K562 (cell line): ENCODE data around the gene BDH2. TPM values are rescaled to one million over a fixed set of nuclear protein-coding genes. Genes with fewer than 3 reads are reported as not detected.

ENCODE experiments used
- ATAC-seq: fragments of 200-7000 bp; cut with Tn5 transposase; 3 replicates; pipeline ENCODE4 v1.9.1; 2020; ENCODE audit warnings: moderate library complexity
- BruUV-seq: library from RNA; stranded (reverse); fragments of 400-500 nt; replicated peaks from 2 replicates; lab custom pipeline; 2021; lab: Mats Ljungman, UMichigan
- CTCF ChIA-PET: fragments of 300-600 bp; formaldehyde crosslinking; extraction: SDS; loops from one replicate; lab custom pipeline; 2021; ENCODE audit warnings: low intra/inter-chr PET ratio; lab: Yijun Ruan, JAX
- POLR2A ChIA-PET: fragments of 300-600, 350-650 bp; sonication (Branson Sonifier 250); formaldehyde crosslinking; extraction: SDS; loops from one replicate; lab custom pipeline; 2021; ENCODE audit warnings: antibody characterized with exemption, inconsistent platforms; lab: Yijun Ruan, JAX
- DNase-seq, 4 experiments: peaks; one replicate each; pipeline versions ENCODE4 v3.0.0 to v3.0.0-alpha.2; 2011 to 2018; ENCODE audit warnings: low spot score in 3 of 4, mixed read lengths in 3 of 4; ENCODE audit errors: extremely low read depth in 1 of 4
- FAIRE-seq: peaks from 2 replicates; lab custom pipeline; 2011; peaks lifted over from hg19 to GRCh38; lab: Jason Lieb, UNC
- H2AFZ ChIP-seq: 2 replicates; pipeline ENCODE4 v1.6.0; 2011; ENCODE audit warnings: low read depth, low read length, control low read depth, inconsistent platforms
- H3K27ac ChIP-seq: fragments of 200-600 bp; 3 replicates; pipeline ENCODE4 v1.8.0; 2011; ENCODE audit warnings: low read depth, mild to moderate bottlenecking, control low read depth, inconsistent platforms, low read length, moderate library complexity, mixed read lengths; ENCODE audit errors: extremely low read depth
- H3K27me3 ChIP-seq, 2 experiments: fragments of 300-600 bp in 1 of 2; 2 replicates in 1 of 2; 3 replicates in 1 of 2; pipeline versions ENCODE4 v1.6.0 to v1.8.0; 2011; ENCODE audit warnings: inconsistent platforms in 2 of 2, low read length in 2 of 2, mild to moderate bottlenecking in 1 of 2, mixed read lengths in 1 of 2, moderate library complexity in 1 of 2; ENCODE audit not compliant: control insufficient read depth in 2 of 2, insufficient read depth in 2 of 2
- H3K36me3 ChIP-seq: fragments of 300-600 bp; 3 replicates; pipeline ENCODE4 v1.8.0; 2011; ENCODE audit warnings: mild to moderate bottlenecking, low read length, inconsistent platforms; ENCODE audit not compliant: control insufficient read depth, insufficient read depth
- H3K4me1 ChIP-seq, 2 experiments: fragments of 200-600 bp in 1 of 2; replicated peaks in 1 of 2; 2 replicates in 1 of 2; 3 replicates in 1 of 2; pipeline versions ENCODE4 v1.5.1 to v1.8.0; 2011; ENCODE audit warnings: inconsistent platforms in 2 of 2, low read length in 2 of 2, mild to moderate bottlenecking in 1 of 2, mixed read lengths in 1 of 2, moderate library complexity in 1 of 2; ENCODE audit not compliant: control insufficient read depth in 2 of 2, insufficient read depth in 2 of 2
- H3K4me2 ChIP-seq: 2 replicates; pipeline ENCODE4 v1.6.1; 2011; ENCODE audit warnings: low read length, control low read depth, inconsistent platforms, mixed read lengths; ENCODE audit not compliant: insufficient read depth
- H3K4me3 ChIP-seq: fragments of 200-600 bp; sonication (generic), shearing (Covaris generic); 2 replicates; pipeline ENCODE4 v1.5.1; 2016; ENCODE audit warnings: control low read depth, inconsistent platforms
- H3K79me2 ChIP-seq: fragments of 200-600 bp; 3 replicates; pipeline ENCODE4 v1.8.0; 2011; ENCODE audit warnings: low read length, inconsistent platforms; ENCODE audit not compliant: control insufficient read depth, insufficient read depth
- H3K9ac ChIP-seq, 2 experiments: 2 replicates each; pipeline versions ENCODE4 v1.6.0 to v1.6.1; 2011; ENCODE audit warnings: low read depth in 2 of 2, low read length in 2 of 2, control low read depth in 1 of 2, inconsistent platforms in 1 of 2, mild to moderate bottlenecking in 1 of 2, mixed read lengths in 1 of 2; ENCODE audit not compliant: insufficient read depth in 1 of 2
- H3K9me1 ChIP-seq: one replicate; pipeline ENCODE4 v1.6.0; 2011; ENCODE audit warnings: inconsistent platforms, mild to moderate bottlenecking, low read length, moderate library complexity; ENCODE audit not compliant: control insufficient read depth, insufficient read depth
- H3K9me3 ChIP-seq: replicated peaks from 2 replicates; pipeline ENCODE4 v1.5.1; 2011; ENCODE audit warnings: low read depth, low read length, inconsistent platforms; ENCODE audit not compliant: control insufficient read depth, insufficient read depth
- H4K20me1 ChIP-seq: replicated peaks from 2 replicates; pipeline ENCODE4 v1.6.1; 2011; ENCODE audit warnings: low read length, inconsistent platforms, mixed read lengths; ENCODE audit not compliant: control insufficient read depth, insufficient read depth
- KAT8 ChIP-seq: fragments of 450-650 bp; IDR thresholded peaks from 2 replicates; pipeline ENCODE4 v1.6.1; 2016; ENCODE audit warnings: low read depth, mild to moderate bottlenecking
- KLF16 ChIP-seq: IDR thresholded peaks from 2 replicates; pipeline ENCODE4 v1.6.1; 2016; ENCODE audit warnings: antibody characterized with exemption
- MEF2D ChIP-seq: conservative IDR thresholded peaks from 2 replicates; pipeline ENCODE4 v1.6.1; 2016; ENCODE audit warnings: low read depth, missing genetic modification characterization, missing compliant biosample characterization
- MEIS2 ChIP-seq: fragments of 450-650 bp; IDR thresholded peaks from 2 replicates; pipeline ENCODE4 v1.6.1; 2014; ENCODE audit warnings: mild to moderate bottlenecking; ENCODE audit not compliant: partially characterized antibody
- SIN3B ChIP-seq: fragments of 450-650 bp; IDR thresholded peaks from 2 replicates; pipeline ENCODE4 v1.6.1; 2017; ENCODE audit warnings: low read depth, mild to moderate bottlenecking, moderate library complexity
- TRIM28 ChIP-seq: fragments of 450-650 bp; IDR thresholded peaks from 2 replicates; pipeline ENCODE4 v1.6.1; 2017
- ZBTB8A ChIP-seq: fragments of 450-650 bp; IDR thresholded peaks from 2 replicates; pipeline ENCODE4 v1.6.1; 2018; ENCODE audit warnings: mild to moderate bottlenecking, moderate library complexity; ENCODE audit not compliant: partially characterized antibody
- ZNF354B ChIP-seq: fragments of 250-450 bp; sonication (Bioruptor Pico); IDR thresholded peaks from 2 replicates; pipeline ENCODE4 v1.4.0; 2020
- ZNF436 ChIP-seq: fragments of 250-450, 450-650 bp; sonication (Bioruptor Pico); formaldehyde crosslinking; IDR thresholded peaks from 2 replicates; pipeline ENCODE4 v1.7.0; 2020; ENCODE audit warnings: mild to moderate bottlenecking
- WGBS: fragments of 100-300 bp; shearing (Covaris generic); methylation state at CpG from one replicate; pipeline ENCODE4 v1.1.6; 2016; ENCODE audit warnings: low coverage, mixed read lengths; ENCODE audit not compliant: insufficient coverage; ENCODE audit errors: missing lambda C conversion rate; 5-methylcytosine and 5-hydroxymethylcytosine counted together
- in situ Hi-C: fragments of 300-500 bp; cut with MboI; formaldehyde crosslinking; loops from 4 replicates; pipeline ENCODE4 v1.15.0; 2018; ENCODE audit warnings: inconsistent platforms, mixed read lengths
- intact Hi-C: fragments of 100-400 bp; cut with micrococcal nuclease; formaldehyde crosslinking; loops from 2 replicates; pipeline ENCODE4 v1.14.2; 2022
- polyA plus RNA-seq, 8 experiments: library from polyadenylated mRNA; depleted of rRNA in 4 of 8; stranded (reverse) in 5 of 8; unstranded in 3 of 8; fragments of >200 nt; fragmentation: Nextera tagmentation in 2 of 8; fragmentation: Illumina TruSeq in 1 of 8; extraction: Ambion mirVana in 2 of 8; extraction: Trizol in 1 of 8; gene quantifications; 2 replicates each; pipeline versions ENCODE4 v1.2.1 to v1.2.3, GENCODE V29; 2011 to 2014; ENCODE audit warnings: inconsistent platforms in 1 of 8, missing spikeins in 1 of 8
- total RNA-seq, 7 experiments: library from RNA; depleted of rRNA in 6 of 7; stranded (reverse); fragments of >200 nt in 6 of 7; fragmentation: Illumina TruSeq in 2 of 7; extraction: Trizol in 2 of 7; gene quantifications; 2 replicates each; pipeline versions ENCODE4 v1.2.1 to v1.2.3, GENCODE V29; 2011 to 2021; ENCODE audit warnings: low replicate concordance in 1 of 7
- TF ChIP-seq, protein P1 (sequence below): fragments of 450-650 bp; IDR thresholded peaks from 2 replicates; pipeline ENCODE4 v1.6.1; 2016; ENCODE audit warnings: borderline replicate concordance
- TF ChIP-seq, protein P2 (sequence below): sonication (generic); formaldehyde crosslinking; IDR thresholded peaks from 2 replicates; pipeline ENCODE4 v1.8.0; 2023; ENCODE audit warnings: missing genetic modification reagents, mild to moderate bottlenecking, borderline replicate concordance

Gene BDH2
- total and polyA plus RNA-seq, 9 of the 15 experiments (the other 6 are each of a cell fraction or from before 2014, with no cell fraction given), result 4.9 to 17.9 (median 9.1) TPM

GRCh38 chr4:103052779-103053178, 46.9 kb downstream of the BDH2 start:
- POLR2A ChIA-PET, result no interaction called here
- CTCF ChIA-PET, result no interaction called here
- H3K27me3 ChIP-seq, result no peaks in the 10 kb centered on the region
- no peaks in the 10 kb centered on the region for H3K9me3 ChIP-seq
- 25% methylated on average over 3 of the region's 3 CpGs for WGBS
- no peak overlapping the region for H3K9ac ChIP-seq
- no peak overlapping the region for H2AFZ ChIP-seq
- H3K4me3 ChIP-seq, result no peak overlapping the region
- H3K9me1 ChIP-seq, result no peaks in the 10 kb centered on the region
- TF ChIP-seq ZNF436 (CRISPR knock-in tag) (no peak), MEIS2 (no peak), ZBTB8A (no peak), KLF16 (no peak)
- FAIRE-seq, result no peak
- ATAC-seq, result no peak
- intact Hi-C loops (no loop called here), in situ Hi-C loops (no loop called here)
- no peaks in the 10 kb centered on the region for H4K20me1 ChIP-seq
- no peak overlapping the region for H3K4me2 ChIP-seq
- no TSS peak for BruUV-seq
- H3K27ac ChIP-seq, result no peak overlapping the region
- H3K79me2 ChIP-seq, result no peaks in the 10 kb centered on the region
- no peak for DNase-seq
- H3K36me3 ChIP-seq, result no peaks in the 10 kb centered on the region
- H3K4me1 ChIP-seq, result no peaks in the 10 kb centered on the region

- Histone ChIP-seq H3K4me3 (no peak overlapping the region), H3K36me3 (no peaks in the 10 kb centered on the region), H3K27ac (no peak overlapping the region), H3K9me3 (no peaks in the 10 kb centered on the region), H3K79me2 (no peaks in the 10 kb centered on the region), H3K27me3 (no peaks in the 10 kb centered on the region), H3K4me1 (no peaks in the 10 kb centered on the region), H4K20me1 (no peaks in the 10 kb centered on the region), H2AFZ (no peak overlapping the region), H3K9ac (no peak overlapping the region), H3K4me2 (no peak overlapping the region), H3K9me1 (no peaks in the 10 kb centered on the region)
- ChIA-PET POLR2A (no interaction called here), CTCF (no interaction called here)
- intact Hi-C loops (no loop called here), in situ Hi-C loops (no loop called here)
- no TSS peak for BruUV-seq
- DNase-seq, result no peak
- ATAC-seq, result no peak
- FAIRE-seq, result no peak
- 76% methylated on average over 3 of the region's 3 CpGs for WGBS
- TF ChIP-seq KAT8 (no peak), SIN3B (no peak), ZNF354B (no peak), MEF2D (tag) (no peak), TRIM28 (no peak)
- TF ChIP-seq, protein P1, sequence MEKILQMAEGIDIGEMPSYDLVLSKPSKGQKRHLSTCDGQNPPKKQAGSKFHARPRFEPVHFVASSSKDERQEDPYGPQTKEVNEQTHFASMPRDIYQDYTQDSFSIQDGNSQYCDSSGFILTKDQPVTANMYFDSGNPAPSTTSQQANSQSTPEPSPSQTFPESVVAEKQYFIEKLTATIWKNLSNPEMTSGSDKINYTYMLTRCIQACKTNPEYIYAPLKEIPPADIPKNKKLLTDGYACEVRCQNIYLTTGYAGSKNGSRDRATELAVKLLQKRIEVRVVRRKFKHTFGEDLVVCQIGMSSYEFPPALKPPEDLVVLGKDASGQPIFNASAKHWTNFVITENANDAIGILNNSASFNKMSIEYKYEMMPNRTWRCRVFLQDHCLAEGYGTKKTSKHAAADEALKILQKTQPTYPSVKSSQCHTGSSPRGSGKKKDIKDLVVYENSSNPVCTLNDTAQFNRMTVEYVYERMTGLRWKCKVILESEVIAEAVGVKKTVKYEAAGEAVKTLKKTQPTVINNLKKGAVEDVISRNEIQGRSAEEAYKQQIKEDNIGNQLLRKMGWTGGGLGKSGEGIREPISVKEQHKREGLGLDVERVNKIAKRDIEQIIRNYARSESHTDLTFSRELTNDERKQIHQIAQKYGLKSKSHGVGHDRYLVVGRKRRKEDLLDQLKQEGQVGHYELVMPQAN, result no peak
- TF ChIP-seq, protein P2, sequence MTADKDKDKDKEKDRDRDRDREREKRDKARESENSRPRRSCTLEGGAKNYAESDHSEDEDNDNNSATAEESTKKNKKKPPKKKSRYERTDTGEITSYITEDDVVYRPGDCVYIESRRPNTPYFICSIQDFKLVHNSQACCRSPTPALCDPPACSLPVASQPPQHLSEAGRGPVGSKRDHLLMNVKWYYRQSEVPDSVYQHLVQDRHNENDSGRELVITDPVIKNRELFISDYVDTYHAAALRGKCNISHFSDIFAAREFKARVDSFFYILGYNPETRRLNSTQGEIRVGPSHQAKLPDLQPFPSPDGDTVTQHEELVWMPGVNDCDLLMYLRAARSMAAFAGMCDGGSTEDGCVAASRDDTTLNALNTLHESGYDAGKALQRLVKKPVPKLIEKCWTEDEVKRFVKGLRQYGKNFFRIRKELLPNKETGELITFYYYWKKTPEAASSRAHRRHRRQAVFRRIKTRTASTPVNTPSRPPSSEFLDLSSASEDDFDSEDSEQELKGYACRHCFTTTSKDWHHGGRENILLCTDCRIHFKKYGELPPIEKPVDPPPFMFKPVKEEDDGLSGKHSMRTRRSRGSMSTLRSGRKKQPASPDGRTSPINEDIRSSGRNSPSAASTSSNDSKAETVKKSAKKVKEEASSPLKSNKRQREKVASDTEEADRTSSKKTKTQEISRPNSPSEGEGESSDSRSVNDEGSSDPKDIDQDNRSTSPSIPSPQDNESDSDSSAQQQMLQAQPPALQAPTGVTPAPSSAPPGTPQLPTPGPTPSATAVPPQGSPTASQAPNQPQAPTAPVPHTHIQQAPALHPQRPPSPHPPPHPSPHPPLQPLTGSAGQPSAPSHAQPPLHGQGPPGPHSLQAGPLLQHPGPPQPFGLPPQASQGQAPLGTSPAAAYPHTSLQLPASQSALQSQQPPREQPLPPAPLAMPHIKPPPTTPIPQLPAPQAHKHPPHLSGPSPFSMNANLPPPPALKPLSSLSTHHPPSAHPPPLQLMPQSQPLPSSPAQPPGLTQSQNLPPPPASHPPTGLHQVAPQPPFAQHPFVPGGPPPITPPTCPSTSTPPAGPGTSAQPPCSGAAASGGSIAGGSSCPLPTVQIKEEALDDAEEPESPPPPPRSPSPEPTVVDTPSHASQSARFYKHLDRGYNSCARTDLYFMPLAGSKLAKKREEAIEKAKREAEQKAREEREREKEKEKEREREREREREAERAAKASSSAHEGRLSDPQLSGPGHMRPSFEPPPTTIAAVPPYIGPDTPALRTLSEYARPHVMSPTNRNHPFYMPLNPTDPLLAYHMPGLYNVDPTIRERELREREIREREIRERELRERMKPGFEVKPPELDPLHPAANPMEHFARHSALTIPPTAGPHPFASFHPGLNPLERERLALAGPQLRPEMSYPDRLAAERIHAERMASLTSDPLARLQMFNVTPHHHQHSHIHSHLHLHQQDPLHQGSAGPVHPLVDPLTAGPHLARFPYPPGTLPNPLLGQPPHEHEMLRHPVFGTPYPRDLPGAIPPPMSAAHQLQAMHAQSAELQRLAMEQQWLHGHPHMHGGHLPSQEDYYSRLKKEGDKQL, result no peak
Measured at GRCh38 chr4:103052145-103052544, 47.5 kb downstream of the BDH2 start.
